BE2C (cell line): ENCODE data around the gene NEMP2.

ENCODE experiments used
- DNase-seq: peaks from one replicate; pipeline ENCODE4 v3.0.0-alpha.2; 2020
- H3K27me3 ChIP-seq: fragments of 250-450 bp; sonication (Bioruptor Pico); 2 replicates; pipeline ENCODE4 v1.5.1; 2020; ENCODE audit warnings: mild to moderate bottlenecking
- H3K36me3 ChIP-seq: fragments of 250-450 bp; sonication (Bioruptor Pico); 2 replicates; pipeline ENCODE4 v1.5.1; 2020; ENCODE audit warnings: mild to moderate bottlenecking
- H3K4me1 ChIP-seq: fragments of 250-450 bp; sonication (Bioruptor Pico); 2 replicates; pipeline ENCODE4 v1.5.1; 2020
- H3K4me3 ChIP-seq: 2 replicates; pipeline ENCODE4 v1.5.1; 2011; ENCODE audit warnings: low read depth, low read length
- H3K9me3 ChIP-seq: fragments of 250-450 bp; sonication (Bioruptor Pico); 2 replicates; pipeline ENCODE4 v1.5.1; 2020
- TF ChIP-seq, protein P1 (sequence below): IDR thresholded peaks from 2 replicates; pipeline ENCODE4 v1.5.1; 2012; ENCODE audit warnings: mild to moderate bottlenecking, low read depth, low read length

NEMP2 gene

GRCh38 chr2:190530248-190530900 is 4.1 kb downstream of the NEMP2 start:
- TF ChIP-seq, protein P1, sequence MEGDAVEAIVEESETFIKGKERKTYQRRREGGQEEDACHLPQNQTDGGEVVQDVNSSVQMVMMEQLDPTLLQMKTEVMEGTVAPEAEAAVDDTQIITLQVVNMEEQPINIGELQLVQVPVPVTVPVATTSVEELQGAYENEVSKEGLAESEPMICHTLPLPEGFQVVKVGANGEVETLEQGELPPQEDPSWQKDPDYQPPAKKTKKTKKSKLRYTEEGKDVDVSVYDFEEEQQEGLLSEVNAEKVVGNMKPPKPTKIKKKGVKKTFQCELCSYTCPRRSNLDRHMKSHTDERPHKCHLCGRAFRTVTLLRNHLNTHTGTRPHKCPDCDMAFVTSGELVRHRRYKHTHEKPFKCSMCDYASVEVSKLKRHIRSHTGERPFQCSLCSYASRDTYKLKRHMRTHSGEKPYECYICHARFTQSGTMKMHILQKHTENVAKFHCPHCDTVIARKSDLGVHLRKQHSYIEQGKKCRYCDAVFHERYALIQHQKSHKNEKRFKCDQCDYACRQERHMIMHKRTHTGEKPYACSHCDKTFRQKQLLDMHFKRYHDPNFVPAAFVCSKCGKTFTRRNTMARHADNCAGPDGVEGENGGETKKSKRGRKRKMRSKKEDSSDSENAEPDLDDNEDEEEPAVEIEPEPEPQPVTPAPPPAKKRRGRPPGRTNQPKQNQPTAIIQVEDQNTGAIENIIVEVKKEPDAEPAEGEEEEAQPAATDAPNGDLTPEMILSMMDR, result no peak
- Histone ChIP-seq H3K27me3 (no peaks in the 10 kb centered on the region), H3K4me3 (no peak overlapping the region), H3K4me1 (no peaks in the 10 kb centered on the region), H3K36me3 (no peaks in the 10 kb centered on the region), H3K9me3 (no peaks in the 10 kb centered on the region)
- no peak for DNase-seq

GRCh38 chr2:190529486-190530247 is 4.9 kb downstream of the NEMP2 start:
- Histone ChIP-seq H3K9me3 (no peaks in the 10 kb centered on the region), H3K4me1 (no peaks in the 10 kb centered on the region), H3K36me3 (no peaks in the 10 kb centered on the region), H3K27me3 (no peaks in the 10 kb centered on the region), H3K4me3 (no peak overlapping the region)
- DNase-seq, result no peak
- TF ChIP-seq, protein P1, result no peak

GRCh38 chr2:190528521-190529001 is 6.0 kb downstream of the NEMP2 start:
- TF ChIP-seq, protein P1, result no peak

DNA sequence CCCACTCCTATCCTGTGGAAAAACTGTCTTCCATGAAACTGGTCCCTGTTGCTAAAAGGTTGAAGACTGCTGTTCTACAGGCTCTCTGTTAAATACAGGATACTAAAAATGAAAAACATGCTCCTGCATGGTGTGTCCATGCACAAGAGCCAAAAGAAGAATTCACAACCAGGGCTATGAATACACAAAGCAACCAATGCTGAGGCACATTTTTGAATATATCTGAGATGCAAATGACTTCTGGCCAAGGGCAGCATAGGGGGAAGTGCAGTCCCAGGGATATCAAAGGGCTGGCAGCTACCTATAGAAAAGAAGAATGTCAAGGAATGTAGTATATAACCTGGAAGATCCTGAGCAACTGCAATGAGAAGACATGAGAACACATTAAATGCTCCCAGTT is 6.6 kb downstream of the NEMP2 start:
- Histone ChIP-seq H3K36me3 (no peaks in the 10 kb centered on the region), H3K9me3 (no peaks in the 10 kb centered on the region), H3K27me3 (no peaks in the 10 kb centered on the region), H3K4me1 (no peaks in the 10 kb centered on the region), H3K4me3 (no peak overlapping the region)
- no peak for DNase-seq
- TF ChIP-seq, protein P1, result no peak

More at GRCh38 chr2:190528521-190529001, 6.0 kb downstream of the NEMP2 start:
- no peak for DNase-seq
- H3K4me1 ChIP-seq, result no peaks in the 10 kb centered on the region
- H3K9me3 ChIP-seq, result no peaks in the 10 kb centered on the region
- no peak overlapping the region for H3K4me3 ChIP-seq
- H3K36me3 ChIP-seq, result no peaks in the 10 kb centered on the region
- no peaks in the 10 kb centered on the region for H3K27me3 ChIP-seq

GRCh38 chr2:190527214-190527613 is 7.3 kb downstream of the NEMP2 start:
- Histone ChIP-seq H3K9me3 (no peaks in the 10 kb centered on the region), H3K4me3 (no peak overlapping the region), H3K4me1 (no peaks in the 10 kb centered on the region), H3K36me3 (no peaks in the 10 kb centered on the region), H3K27me3 (no peaks in the 10 kb centered on the region)
- TF ChIP-seq, protein P1, result no peak
- DNase-seq, result no peak
